Bladder microvascular endothelial cell (primary cell): ENCODE data around the gene THRB. TPM values are rescaled to one million over a fixed set of nuclear protein-coding genes. Genes with fewer than 3 reads are reported as not detected.

Source experiments
- total RNA-seq: library from RNA; depleted of rRNA; stranded (reverse); fragments of >200 nt; gene quantifications from 2 replicates; pipeline ENCODE4 v1.2.3, GENCODE V29; 2014

Gene THRB
- total RNA-seq, result under 0.01 TPM in 2 replicates

GRCh38 chr3:24494618-24495325 lies at the start of gene THRB:
THRB (minus strand) TSS chr3:24494850.

